Keratinocyte (primary cell): Measurements from ENCODE around the gene ZCCHC17. TPM values are rescaled to one million over a fixed set of nuclear protein-coding genes. Genes with fewer than 3 reads are reported as not detected.

Experiments used
- DNase-seq: peaks from one replicate; pipeline ENCODE4 v3.0.0-alpha.2; 2011; ENCODE audit warnings: low read depth, missing footprints, low spot score
- FAIRE-seq: peaks from 2 replicates; lab custom pipeline; 2011; peaks lifted over from hg19 to GRCh38; lab: Jason Lieb, UNC
- H2AFZ ChIP-seq: 2 replicates; pipeline ENCODE4 v1.6.0; 2012; ENCODE audit warnings: low read length, control low read depth, inconsistent platforms; ENCODE audit not compliant: control insufficient read depth
- H3K27ac ChIP-seq: 2 replicates; pipeline ENCODE4 v1.5.1; 2011; ENCODE audit warnings: low read length; ENCODE audit not compliant: control insufficient read depth, insufficient read depth
- H3K27me3 ChIP-seq: 3 replicates; pipeline ENCODE4 v1.6.0; 2011; ENCODE audit warnings: low read length; ENCODE audit not compliant: control insufficient read depth, insufficient read depth; ENCODE audit errors: extremely low read depth
- H3K36me3 ChIP-seq, 2 experiments: 2 replicates in 1 of 2; 3 replicates in 1 of 2; pipeline ENCODE4 v1.5.1; 2011; ENCODE audit warnings: low read length in 2 of 2, mild to moderate bottlenecking in 1 of 2; ENCODE audit not compliant: control insufficient read depth in 2 of 2, insufficient read depth in 2 of 2; ENCODE audit errors: extremely low read depth in 1 of 2
- H3K4me1 ChIP-seq: 3 replicates; pipeline ENCODE4 v1.5.1; 2011; ENCODE audit warnings: low read length; ENCODE audit not compliant: control insufficient read depth, insufficient read depth; ENCODE audit errors: extremely low read depth
- H3K4me2 ChIP-seq: 3 replicates; pipeline ENCODE4 v1.6.0; 2011; ENCODE audit warnings: low read depth, low read length; ENCODE audit not compliant: control insufficient read depth, insufficient read depth; ENCODE audit errors: extremely low read depth
- H3K4me3 ChIP-seq, 3 experiments: fragments of 200-600 bp in 1 of 3; sonication (generic) in 1 of 3; 2 replicates in 2 of 3; 3 replicates in 1 of 3; pipeline ENCODE4 v1.5.1; 2011 to 2016; ENCODE audit warnings: low read length in 3 of 3, mild to moderate bottlenecking in 3 of 3, control low read depth in 2 of 3, inconsistent platforms in 1 of 3, low read depth in 1 of 3, mixed read lengths in 1 of 3, mixed run types in 1 of 3, moderate library complexity in 1 of 3; ENCODE audit not compliant: control insufficient read depth in 2 of 3, insufficient read depth in 2 of 3; ENCODE audit errors: extremely low read depth in 1 of 3
- H3K79me2 ChIP-seq: 2 replicates; pipeline ENCODE4 v1.6.0; 2012; ENCODE audit warnings: low read length; ENCODE audit not compliant: control insufficient read depth, insufficient read depth
- H3K9ac ChIP-seq: 3 replicates; pipeline ENCODE4 v1.6.0; 2011; ENCODE audit warnings: low read length; ENCODE audit not compliant: control insufficient read depth, insufficient read depth; ENCODE audit errors: extremely low read depth
- H3K9me1 ChIP-seq: 3 replicates; pipeline ENCODE4 v1.6.0; 2011; ENCODE audit warnings: low read length; ENCODE audit not compliant: control insufficient read depth, insufficient read depth; ENCODE audit errors: extremely low read depth
- H3K9me3 ChIP-seq: 2 replicates; pipeline ENCODE4 v1.5.1; 2012; ENCODE audit warnings: low read depth, low read length; ENCODE audit not compliant: control insufficient read depth
- H4K20me1 ChIP-seq: 3 replicates; pipeline ENCODE4 v1.6.0; 2011; ENCODE audit warnings: low read length; ENCODE audit not compliant: control insufficient read depth, insufficient read depth; ENCODE audit errors: extremely low read depth
- EZH2 ChIP-seq: IDR thresholded peaks from one replicate; pipeline ENCODE4 v1.6.1; 2012; ENCODE audit warnings: inconsistent platforms, mild to moderate bottlenecking, low read length, moderate library complexity
- dilution Hi-C: fragments of 300-500 bp; cut with MboI; formaldehyde crosslinking; loops from one replicate; pipeline ENCODE4 v1.7.0; 2020; ENCODE audit warnings: low sequenced_read_pairs; ENCODE audit not compliant: extremely low pct_ligation_motif_present
- polyA plus RNA-seq, 5 experiments: library from polyadenylated mRNA; depleted of rRNA in 3 of 5; stranded (reverse) in 3 of 5; stranded (forward) in 1 of 5; unstranded in 1 of 5; fragments of >200 nt; gene quantifications; 1 replicate in 1 of 5; 2 replicates in 3 of 5; 3 replicates in 1 of 5; pipeline versions ENCODE4 v1.2.1 to v1.2.3, GENCODE V29; 2011 to 2012; ENCODE audit warnings: missing spikeins in 2 of 5, low read depth in 1 of 5, low replicate concordance in 1 of 5
- TF ChIP-seq, protein P1 (sequence below), 3 experiments: IDR thresholded peaks in 1 of 3; conservative IDR thresholded peaks in 1 of 3; optimal IDR thresholded peaks in 1 of 3; 2 replicates in 2 of 3; 3 replicates in 1 of 3; pipeline versions ENCODE3 to v1.5.1; 2011; ENCODE audit warnings: low read length in 3 of 3, mild to moderate bottlenecking in 3 of 3, moderate library complexity in 2 of 3, control low read depth in 1 of 3, inconsistent platforms in 1 of 3; ENCODE audit not compliant: insufficient read depth in 2 of 3; ENCODE audit errors: extremely low read depth in 1 of 3

Gene ZCCHC17
- polyA plus RNA-seq, 1 donor (not counting 4 experiments of a cell fraction or from before 2014, with no cell fraction given) = 70.0 TPM

DNA sequence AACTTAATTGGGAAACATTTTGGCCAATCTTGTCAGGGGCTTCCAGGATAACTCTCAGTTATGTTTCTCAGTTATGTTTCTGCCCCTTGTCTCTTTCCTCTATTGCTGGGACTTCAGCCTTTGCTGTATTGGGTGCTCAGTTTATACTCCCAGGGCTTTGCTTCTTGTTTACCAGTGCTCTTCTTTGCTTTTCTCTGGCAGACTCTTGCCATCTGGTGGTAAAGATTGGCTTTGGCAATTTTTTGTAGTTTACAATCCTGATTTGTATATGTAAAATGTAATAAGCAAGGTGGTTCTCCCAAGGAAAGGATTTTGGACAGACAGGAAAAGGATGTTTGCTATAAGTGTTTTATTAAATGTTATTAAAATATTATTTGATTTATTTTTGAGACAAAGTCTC, 38.2 kb downstream of the ZCCHC17 start:
- Histone ChIP-seq H3K36me3 (peaks cover 0 to 4% of the 10 kb centered on the region in 2 experiments), H3K27ac (no peak overlapping the region), H3K4me3 (no peak overlapping the region), H3K4me1 (no peaks in the 10 kb centered on the region), H3K9ac (no peak overlapping the region), H3K79me2 (no peaks in the 10 kb centered on the region), H3K9me1 (no peaks in the 10 kb centered on the region), H3K4me2 (no peak overlapping the region), H3K9me3 (no peaks in the 10 kb centered on the region), H3K27me3 (no peaks in the 10 kb centered on the region), H2AFZ (no peak overlapping the region), H4K20me1 (no peaks in the 10 kb centered on the region)
- FAIRE-seq = peak; percentile 66
- DNase-seq = no peak
- no peak for TF ChIP-seq EZH2
- TF ChIP-seq, protein P1, sequence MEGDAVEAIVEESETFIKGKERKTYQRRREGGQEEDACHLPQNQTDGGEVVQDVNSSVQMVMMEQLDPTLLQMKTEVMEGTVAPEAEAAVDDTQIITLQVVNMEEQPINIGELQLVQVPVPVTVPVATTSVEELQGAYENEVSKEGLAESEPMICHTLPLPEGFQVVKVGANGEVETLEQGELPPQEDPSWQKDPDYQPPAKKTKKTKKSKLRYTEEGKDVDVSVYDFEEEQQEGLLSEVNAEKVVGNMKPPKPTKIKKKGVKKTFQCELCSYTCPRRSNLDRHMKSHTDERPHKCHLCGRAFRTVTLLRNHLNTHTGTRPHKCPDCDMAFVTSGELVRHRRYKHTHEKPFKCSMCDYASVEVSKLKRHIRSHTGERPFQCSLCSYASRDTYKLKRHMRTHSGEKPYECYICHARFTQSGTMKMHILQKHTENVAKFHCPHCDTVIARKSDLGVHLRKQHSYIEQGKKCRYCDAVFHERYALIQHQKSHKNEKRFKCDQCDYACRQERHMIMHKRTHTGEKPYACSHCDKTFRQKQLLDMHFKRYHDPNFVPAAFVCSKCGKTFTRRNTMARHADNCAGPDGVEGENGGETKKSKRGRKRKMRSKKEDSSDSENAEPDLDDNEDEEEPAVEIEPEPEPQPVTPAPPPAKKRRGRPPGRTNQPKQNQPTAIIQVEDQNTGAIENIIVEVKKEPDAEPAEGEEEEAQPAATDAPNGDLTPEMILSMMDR (optimal IDR thresholded peaks at IDR 0.05 in 1 of 3, IDR thresholded peaks at IDR 0.05 in 1 of 3, conservative IDR thresholded peaks at IDR 0.05 in 1 of 3; ENCODE audit: extremely low read depth in 1 of 3, insufficient read depth in 2 of 3, low read length in 3 of 3) = peak; percentile 1 to 44 (median 24)
- dilution Hi-C loops = no loop called here

DNA sequence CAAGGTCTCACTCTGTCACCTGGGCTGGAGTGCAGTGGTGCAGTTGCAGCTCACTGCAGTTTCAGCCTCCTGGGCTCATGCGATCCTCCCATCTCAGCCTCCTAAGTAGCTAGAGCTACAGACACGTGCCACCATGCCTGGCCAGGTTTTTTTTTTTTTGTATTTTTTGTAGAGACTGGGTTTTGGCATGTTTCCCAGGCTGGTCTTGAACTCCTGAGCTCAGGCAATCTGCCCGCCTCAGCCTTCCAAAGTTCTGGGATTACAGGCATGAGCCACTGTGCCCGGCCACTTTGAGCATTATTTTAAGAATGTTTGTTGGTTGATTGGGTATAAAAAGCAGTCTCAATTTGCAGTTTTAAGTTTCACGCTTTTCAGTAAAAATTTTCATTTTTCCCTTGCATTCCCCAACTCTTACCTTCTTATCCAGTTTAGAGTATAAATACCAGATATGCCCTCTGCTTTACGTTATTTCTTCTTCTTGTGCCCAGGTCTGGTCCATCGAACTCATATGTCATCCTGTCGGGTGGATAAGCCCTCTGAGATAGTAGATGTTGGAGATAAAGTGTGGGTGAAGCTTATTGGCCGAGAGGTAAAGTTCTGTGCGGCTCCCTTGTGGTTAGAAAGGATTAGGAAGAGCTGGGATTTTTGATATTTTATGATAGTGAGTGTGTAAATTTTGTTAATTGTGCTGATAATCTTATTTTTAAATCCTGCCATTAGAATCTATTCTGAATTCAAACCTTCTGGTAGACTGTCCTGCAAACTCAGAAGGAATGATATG, 40.0 kb downstream of the ZCCHC17 start:
- Histone ChIP-seq H3K27me3 (no peaks in the 10 kb centered on the region), H3K9ac (no peak overlapping the region), H3K9me1 (no peaks in the 10 kb centered on the region), H3K4me3 (no peak overlapping the region), H4K20me1 (no peaks in the 10 kb centered on the region), H3K4me2 (no peak overlapping the region), H3K79me2 (no peaks in the 10 kb centered on the region), H3K27ac (no peak overlapping the region), H2AFZ (no peak overlapping the region), H3K9me3 (no peaks in the 10 kb centered on the region), H3K4me1 (no peaks in the 10 kb centered on the region), H3K36me3 (peaks cover 0 to 6% of the 10 kb centered on the region in 2 experiments)
- dilution Hi-C loops = no loop called here
- FAIRE-seq (no peak), DNase-seq (no peak)
- TF ChIP-seq EZH2 = no peak
- TF ChIP-seq, protein P1 (optimal IDR thresholded peaks at IDR 0.05 in 1 of 3, IDR thresholded peaks at IDR 0.05 in 1 of 3, conservative IDR thresholded peaks at IDR 0.05 in 1 of 3; ENCODE audit: extremely low read depth in 1 of 3, insufficient read depth in 2 of 3, low read length in 3 of 3) = no peak
